Ectodermal cell (in vitro differentiated cells): ENCODE measurements around the gene MX2.

Source experiments
- H3K27ac ChIP-seq: 2 replicates; pipeline ENCODE4 v1.7.0; 2013; ENCODE audit warnings: mild to moderate bottlenecking, low read depth, low read length; ENCODE audit not compliant: insufficient read depth, poor library complexity, severe bottlenecking
- H3K27me3 ChIP-seq: 2 replicates; pipeline ENCODE4 v1.7.0; 2013; ENCODE audit warnings: mild to moderate bottlenecking, low read length; ENCODE audit not compliant: insufficient read depth, control insufficient read depth, poor library complexity, severe bottlenecking
- H3K36me3 ChIP-seq: one replicate; pipeline ENCODE4 v1.7.0; 2013; ENCODE audit warnings: low read length; ENCODE audit not compliant: control insufficient read depth, insufficient read depth
- H3K4me1 ChIP-seq: one replicate; pipeline ENCODE4 v1.7.0; 2013; ENCODE audit warnings: low read length; ENCODE audit not compliant: control insufficient read depth, insufficient read depth
- H3K4me3 ChIP-seq: 2 replicates; pipeline ENCODE4 v1.7.0; 2013; ENCODE audit warnings: low read depth, low read length, control low read depth; ENCODE audit not compliant: insufficient read depth
- H3K9me3 ChIP-seq: 2 replicates; pipeline ENCODE4 v1.7.0; 2013; ENCODE audit warnings: mild to moderate bottlenecking, low read length, moderate library complexity; ENCODE audit not compliant: control insufficient read depth
- WGBS, 2 experiments: methylation state at CpG; one replicate each; pipeline ENCODE4 v1.1.7; 2013; ENCODE audit warnings: missing lambda C conversion rate in 2 of 2; 5-methylcytosine and 5-hydroxymethylcytosine counted together

MX2 gene

GRCh38 chr21:41387042-41387819 is 25.4 kb downstream of the MX2 start:
- no peak overlapping the region for H3K27ac ChIP-seq
- H3K36me3 ChIP-seq = no peaks in the 10 kb centered on the region
- 91 to 93% methylated on average over 14 of the region's 14 CpGs for WGBS, 2 experiments
- H3K9me3 ChIP-seq = no peaks in the 10 kb centered on the region
- no peaks in the 10 kb centered on the region for H3K4me1 ChIP-seq
- H3K27me3 ChIP-seq = no peaks in the 10 kb centered on the region
- no peak overlapping the region for H3K4me3 ChIP-seq

GRCh38 chr21:41387824-41388223 is 26.0 kb downstream of the MX2 start:
- H3K27ac ChIP-seq = no peak overlapping the region
- no peaks in the 10 kb centered on the region for H3K36me3 ChIP-seq
- H3K4me3 ChIP-seq = no peak overlapping the region
- no peaks in the 10 kb centered on the region for H3K27me3 ChIP-seq
- 89% methylated on average over 8 of the region's 8 CpGs for WGBS, 2 experiments
- H3K9me3 ChIP-seq = no peaks in the 10 kb centered on the region
- H3K4me1 ChIP-seq = no peaks in the 10 kb centered on the region

GRCh38 chr21:41388259-41388658 is 26.4 kb downstream of the MX2 start:
- no peaks in the 10 kb centered on the region for H3K9me3 ChIP-seq
- H3K4me3 ChIP-seq = no peak overlapping the region
- H3K4me1 ChIP-seq = no peaks in the 10 kb centered on the region
- WGBS, 2 experiments = 93 to 95% methylated on average over 14 of the region's 14 CpGs
- H3K27me3 ChIP-seq = no peaks in the 10 kb centered on the region
- no peaks in the 10 kb centered on the region for H3K36me3 ChIP-seq
- H3K27ac ChIP-seq = no peak overlapping the region

DNA sequence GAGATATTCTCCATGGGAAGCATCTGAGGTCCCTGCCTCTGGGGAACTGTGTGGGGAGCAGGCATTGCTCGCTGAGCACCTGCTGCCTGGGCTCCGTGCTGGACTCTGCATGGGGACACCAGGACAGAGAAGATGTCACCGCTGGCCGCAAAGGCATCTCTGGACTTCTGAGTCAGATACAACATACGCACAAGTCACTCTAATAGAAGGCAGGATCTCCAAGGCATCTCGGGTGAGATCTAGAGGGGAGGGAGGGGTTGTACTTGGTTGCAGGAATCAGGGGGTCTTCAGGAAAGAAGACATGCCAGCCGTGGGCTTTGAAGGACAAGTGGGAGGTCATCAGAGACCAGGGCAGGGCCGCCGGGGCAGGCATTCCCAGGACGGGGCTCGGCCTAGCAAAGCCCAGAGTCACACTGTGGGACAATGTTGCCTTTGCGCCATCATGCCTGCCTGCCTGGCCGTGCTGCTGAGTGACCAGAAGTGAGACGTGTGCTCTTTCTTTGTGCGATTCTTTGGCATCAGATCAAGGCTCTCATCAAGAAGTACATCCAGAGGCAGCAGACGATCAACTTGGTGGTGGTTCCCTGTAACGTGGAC is 28.3 kb downstream of the MX2 start:
- Histone ChIP-seq H3K4me3 (no peak overlapping the region), H3K27me3 (no peaks in the 10 kb centered on the region), H3K27ac (no peak overlapping the region), H3K36me3 (no peaks in the 10 kb centered on the region), H3K4me1 (no peaks in the 10 kb centered on the region), H3K9me3 (no peaks in the 10 kb centered on the region)
- 92 to 94% methylated on average over 17 of the region's 17 CpGs for WGBS, 2 experiments

GRCh38 chr21:41393876-41394465 is 32.1 kb downstream of the MX2 start:
- 89 to 90% methylated on average over 8 of the region's 8 CpGs for whole genome bisulfite sequencing, 2 experiments
- Histone ChIP-seq H3K4me1 (no peaks in the 10 kb centered on the region), H3K4me3 (no peak overlapping the region), H3K9me3 (no peaks in the 10 kb centered on the region), H3K36me3 (no peaks in the 10 kb centered on the region), H3K27ac (no peak overlapping the region), H3K27me3 (no peaks in the 10 kb centered on the region)

- H3K4me1 ChIP-seq = no peaks in the 10 kb centered on the region
- no peak overlapping the region for H3K4me3 ChIP-seq
- H3K27me3 ChIP-seq = no peaks in the 10 kb centered on the region
- H3K27ac ChIP-seq = no peak overlapping the region
- H3K9me3 ChIP-seq = no peaks in the 10 kb centered on the region
- no peaks in the 10 kb centered on the region for H3K36me3 ChIP-seq
- 76 to 79% methylated on average over 7 of the region's 7 CpGs for WGBS, 2 experiments
Observed at GRCh38 chr21:41396558-41397075, 34.8 kb downstream of the MX2 start.

GRCh38 chr21:41397471-41397891 is 35.7 kb downstream of the MX2 start:
- H3K36me3 ChIP-seq = no peaks in the 10 kb centered on the region
- no peak overlapping the region for H3K27ac ChIP-seq
- WGBS, 2 experiments = 92% methylated on average over 7 of the region's 7 CpGs
- no peaks in the 10 kb centered on the region for H3K4me1 ChIP-seq
- no peaks in the 10 kb centered on the region for H3K27me3 ChIP-seq
- H3K9me3 ChIP-seq = no peaks in the 10 kb centered on the region
- no peak overlapping the region for H3K4me3 ChIP-seq

DNA sequence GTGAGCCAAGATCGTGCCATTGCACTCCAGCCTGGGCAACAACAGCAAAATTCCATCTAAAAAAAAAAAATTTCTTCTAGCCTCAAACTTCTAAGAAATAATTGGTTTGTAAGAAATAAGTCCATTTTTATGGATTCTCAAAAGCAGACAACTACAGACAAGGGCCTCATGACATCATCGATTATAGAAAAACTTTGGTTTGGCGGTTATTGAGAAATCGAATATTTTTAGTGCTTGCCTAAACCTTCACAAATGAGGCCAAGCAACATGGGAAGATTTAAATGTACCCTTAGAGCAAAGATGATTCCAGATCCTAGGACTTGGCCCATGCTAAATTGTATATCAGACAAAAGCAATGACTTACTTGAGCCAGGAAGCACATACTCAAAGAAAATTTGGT is 36.4 kb downstream of the MX2 start:
- no peaks in the 10 kb centered on the region for H3K9me3 ChIP-seq
- WGBS, 2 experiments = 95 to 99% methylated on average over 4 of the region's 4 CpGs
- H3K36me3 ChIP-seq = no peaks in the 10 kb centered on the region
- H3K4me1 ChIP-seq = no peaks in the 10 kb centered on the region
- no peaks in the 10 kb centered on the region for H3K27me3 ChIP-seq
- no peak overlapping the region for H3K4me3 ChIP-seq
- H3K27ac ChIP-seq = no peak overlapping the region

DNA sequence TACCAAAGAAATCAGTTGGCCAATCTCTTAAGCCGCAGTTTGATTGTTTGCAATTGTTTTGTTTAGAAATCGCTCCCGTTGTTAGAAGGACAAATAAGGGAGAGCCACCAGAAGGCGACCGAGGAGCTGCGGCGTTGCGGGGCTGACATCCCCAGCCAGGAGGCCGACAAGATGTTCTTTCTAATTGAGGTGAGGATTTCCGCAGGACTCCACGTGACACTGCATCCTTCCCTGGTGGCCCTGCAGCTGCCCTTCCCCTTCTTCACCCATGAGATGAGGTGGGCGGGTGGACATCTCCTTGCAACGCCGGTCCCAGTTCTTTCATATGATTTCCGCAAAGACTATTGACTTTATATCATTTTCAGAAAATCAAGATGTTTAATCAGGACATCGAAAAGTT is 37.0 kb downstream of the MX2 start:
- Histone ChIP-seq H3K9me3 (no peaks in the 10 kb centered on the region), H3K27ac (no peak overlapping the region), H3K36me3 (no peaks in the 10 kb centered on the region), H3K4me1 (no peaks in the 10 kb centered on the region), H3K27me3 (no peaks in the 10 kb centered on the region), H3K4me3 (no peak overlapping the region)
- 94 to 95% methylated on average over 15 to 16 of the region's 16 CpGs for WGBS, 2 experiments

DNA sequence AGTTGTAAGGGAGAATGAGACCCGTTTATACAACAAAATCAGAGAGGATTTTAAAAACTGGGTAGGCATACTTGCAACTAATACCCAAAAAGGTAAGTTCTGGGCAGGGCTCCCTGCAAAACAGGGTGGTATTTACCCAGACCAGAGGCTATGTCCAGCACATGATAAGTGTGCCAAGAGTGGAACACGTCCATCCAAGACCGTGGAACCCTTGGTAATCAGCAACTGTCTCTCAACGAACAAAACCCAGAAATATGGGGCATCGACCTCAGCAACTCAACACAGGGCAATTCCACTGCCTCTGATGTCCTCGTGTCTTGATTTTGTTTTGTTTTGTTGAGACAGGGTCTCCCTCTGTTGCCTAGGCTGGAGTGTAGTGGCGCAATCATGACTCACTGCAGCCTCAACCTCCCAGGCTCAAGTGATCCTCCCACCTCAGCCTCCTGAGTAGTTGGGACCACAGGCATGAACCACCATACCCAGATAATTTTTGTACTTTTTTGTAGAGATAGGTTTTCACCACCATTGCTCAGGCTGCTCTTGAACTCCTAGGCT is 37.5 kb downstream of the MX2 start:
- Histone ChIP-seq H3K36me3 (no peaks in the 10 kb centered on the region), H3K4me3 (no peak overlapping the region), H3K9me3 (no peaks in the 10 kb centered on the region), H3K27ac (no peak overlapping the region), H3K4me1 (no peaks in the 10 kb centered on the region), H3K27me3 (no peaks in the 10 kb centered on the region)
- 95% methylated on average over 7 of the region's 7 CpGs for WGBS, 2 experiments
